Measurements from ENCODE around the gene AIF1L. TPM values are rescaled to one million over a fixed set of nuclear protein-coding genes. Genes with fewer than 3 reads are reported as not detected.

AIF1L gene
- total RNA-seq, 1 donor from 2014 or later, result 72.3 TPM

- DNase-seq (ENCODE audit: low read depth, low spot score), result no peak
Observed at GRCh38 chr9:131076347-131077195, 19.8 kb upstream of the AIF1L start.

- no peak for DNase-seq (ENCODE audit: low read depth, low spot score)
Observed at GRCh38 chr9:131078427-131079366, 17.6 kb upstream of the AIF1L start.

- no peak for DNase-seq (ENCODE audit: low read depth, low spot score)
Observed at GRCh38 chr9:131080589-131080988, 15.7 kb upstream of the AIF1L start.

- DNase-seq (ENCODE audit: low read depth, low spot score), result no peak
Observed at GRCh38 chr9:131081868-131082267, 14.5 kb upstream of the AIF1L start.

DNA sequence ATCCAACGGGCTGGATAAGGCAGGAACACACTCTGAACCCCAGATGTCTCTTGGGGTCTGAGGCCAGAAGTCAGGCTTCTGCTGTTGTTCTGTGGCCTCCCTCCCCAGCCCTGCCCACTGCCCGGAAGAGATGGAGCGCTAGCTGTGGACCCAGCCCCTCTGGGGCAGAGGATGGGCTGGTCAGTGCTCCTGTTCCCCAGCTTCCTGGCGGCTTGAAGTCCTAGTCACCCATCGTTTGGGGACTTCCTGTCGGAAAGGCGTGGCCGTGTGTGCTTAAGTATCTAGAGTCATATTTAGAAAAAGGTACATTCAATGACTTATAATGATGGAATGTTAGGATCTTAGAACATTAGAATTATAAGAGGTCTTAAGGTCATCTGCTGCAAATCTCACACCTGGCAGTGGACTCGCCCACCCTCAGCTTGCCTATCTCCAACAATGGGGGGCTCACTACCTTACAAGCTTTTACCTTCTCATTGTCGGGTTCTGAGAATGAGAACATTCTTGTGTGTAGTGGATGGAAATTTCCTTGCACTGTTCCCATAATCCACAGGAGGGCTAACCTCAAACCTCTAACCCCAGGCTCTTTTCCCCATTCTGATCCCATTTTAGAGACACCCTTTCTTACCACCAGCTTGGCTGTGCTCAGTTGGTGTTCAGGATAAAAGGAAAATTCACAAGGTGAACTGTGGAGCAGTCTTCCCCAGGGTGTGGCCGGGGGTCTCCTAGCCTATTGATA is 13.4 kb upstream of the AIF1L start:
- no peak for DNase-seq (ENCODE audit: low read depth, low spot score)

GRCh38 chr9:131084661-131085369 is 11.5 kb upstream of the AIF1L start:
- no peak for DNase-seq (ENCODE audit: low read depth, low spot score)

GRCh38 chr9:131085370-131086122 is 10.8 kb upstream of the AIF1L start:
- DNase-seq (ENCODE audit: low read depth, low spot score), result no peak

- no peak for DNase-seq (ENCODE audit: low read depth, low spot score)
Observed at GRCh38 chr9:131087354-131087893, 8.9 kb upstream of the AIF1L start.

- DNase-seq (ENCODE audit: low read depth, low spot score), result no peak
Observed at GRCh38 chr9:131090025-131090787, 6.1 kb upstream of the AIF1L start.

GRCh38 chr9:131091352-131091992 is 4.9 kb upstream of the AIF1L start:
- DNase-seq (ENCODE audit: low read depth, low spot score), result no peak

GRCh38 chr9:131092030-131092429 is 4.3 kb upstream of the AIF1L start:
- DNase-seq (ENCODE audit: low read depth, low spot score), result no peak

- DNase-seq (ENCODE audit: low read depth, low spot score), result no peak
Observed at GRCh38 chr9:131092548-131093440, 3.5 kb upstream of the AIF1L start.

DNA sequence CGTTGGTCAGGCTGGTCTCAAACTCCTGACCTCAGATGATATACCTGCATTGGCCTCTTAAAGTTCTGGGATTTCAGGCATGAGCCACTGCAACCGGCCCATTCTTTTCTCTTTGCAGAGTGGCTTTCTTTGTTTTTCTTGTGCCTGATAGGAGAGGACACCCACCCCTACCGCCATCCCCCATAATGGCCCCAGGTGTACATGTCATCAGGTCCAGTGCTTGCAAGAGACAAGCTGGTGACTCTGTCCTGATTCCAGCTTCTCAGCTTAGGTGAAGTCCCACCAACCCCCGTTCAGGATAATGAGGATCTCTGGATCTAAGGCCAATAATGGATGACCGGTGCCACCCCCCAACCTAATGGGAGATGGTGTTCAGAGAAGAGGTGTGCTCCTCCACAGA is 2.3 kb upstream of the AIF1L start:
- no peak for DNase-seq (ENCODE audit: low read depth, low spot score)

GRCh38 chr9:131094622-131095021 is 1.7 kb upstream of the AIF1L start:
- DNase-seq (ENCODE audit: low read depth, low spot score), result no peak

- DNase-seq (ENCODE audit: low read depth, low spot score), result no peak
Observed at GRCh38 chr9:131095666-131096268, 564 bp upstream of the AIF1L start.

DNA sequence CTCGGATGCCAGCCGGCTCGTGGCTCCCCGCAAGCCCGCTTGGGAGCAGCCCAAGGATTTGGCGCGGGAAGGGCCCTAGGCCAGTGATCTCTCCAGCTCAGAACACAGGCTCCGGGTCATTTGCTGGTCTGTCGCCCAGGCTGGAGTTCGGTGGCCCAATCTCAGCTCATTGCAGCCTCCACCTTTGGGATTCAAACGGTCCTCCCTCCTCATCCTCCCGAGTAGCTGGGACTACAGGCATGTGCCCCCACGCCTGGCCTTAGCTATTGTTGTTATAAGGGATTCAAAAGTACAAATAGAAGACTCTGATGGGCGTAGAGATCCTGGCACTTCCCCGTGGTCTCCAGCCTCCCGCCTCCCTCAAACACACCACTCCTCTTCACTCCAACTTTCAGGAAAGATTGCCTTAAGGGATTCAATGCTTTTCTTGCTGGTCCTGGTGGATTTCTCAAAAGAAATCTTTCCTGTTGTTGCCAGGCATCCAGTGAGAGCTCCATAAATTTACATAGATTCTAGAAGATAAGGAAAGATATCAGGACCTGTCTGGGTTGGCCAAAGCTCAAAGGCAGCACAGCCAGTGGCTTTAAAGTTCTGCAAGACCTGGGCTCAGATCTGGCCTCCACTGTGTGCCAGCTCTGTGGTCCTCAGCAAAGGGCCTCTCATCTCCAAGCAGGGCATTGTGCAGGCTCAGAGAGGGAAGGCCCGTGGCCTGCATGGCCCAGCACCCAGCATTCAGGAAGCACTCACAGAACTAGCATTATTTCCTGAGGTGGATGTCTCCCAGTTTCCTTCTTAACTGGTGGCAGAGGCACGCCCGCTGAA is 1.0 kb downstream of the AIF1L start:
- no peak for DNase-seq (ENCODE audit: low read depth, low spot score)

DNA sequence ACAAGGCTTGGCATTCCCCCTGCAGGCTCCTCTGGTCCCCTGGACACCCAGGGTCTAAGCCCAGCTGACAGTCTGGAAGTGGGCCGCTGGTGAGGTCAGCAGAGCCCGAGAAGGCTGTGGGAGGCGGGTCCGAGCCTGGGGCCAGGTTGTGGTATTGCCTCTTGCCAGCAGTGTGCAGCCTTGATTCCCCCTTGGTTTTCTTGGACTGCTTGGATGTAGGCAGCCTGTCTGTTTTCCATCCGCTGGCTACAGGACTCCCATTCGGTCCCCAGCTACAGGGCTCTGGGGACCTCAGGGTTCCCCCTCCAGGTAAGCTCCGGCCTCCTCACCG is 1.6 kb downstream of the AIF1L start:
- DNase-seq (ENCODE audit: low read depth, low spot score), result no peak
